Activated naive CD4-positive, alpha-beta T cell treated with anti-CD3 and anti-CD28 coated beads for 36 hours (primary cell): ENCODE results near the gene SELENOK. TPM values are rescaled to one million over a fixed set of nuclear protein-coding genes. Genes with fewer than 3 reads are reported as not detected.

Experiments
- CTCF ChIA-PET: fragments of 350-600 bp; sonication (Branson Sonifier 250); formaldehyde crosslinking; loops from one replicate; lab custom pipeline; 2021; ENCODE audit warnings: antibody characterized with exemption; lab: Charles Lee
- DNase-seq: peaks from one replicate; pipeline ENCODE4 v3.0.0-alpha.2; 2020
- H3K27ac Mint-ChIP-seq: one replicate; pipeline ENCODE4 v1.8.0; 2021; ENCODE audit warnings: mild to moderate bottlenecking, mixed read lengths
- H3K27me3 Mint-ChIP-seq: one replicate; pipeline ENCODE4 v1.8.0; 2021; ENCODE audit warnings: low read depth, mixed read lengths
- H3K36me3 Mint-ChIP-seq: one replicate; pipeline ENCODE4 v1.8.0; 2021; ENCODE audit warnings: low read depth, mixed read lengths
- H3K4me1 Mint-ChIP-seq: one replicate; pipeline ENCODE4 v1.8.0; 2021; ENCODE audit warnings: low read depth, mixed read lengths
- H3K4me3 Mint-ChIP-seq: one replicate; pipeline ENCODE4 v1.8.0; 2021; ENCODE audit warnings: mild to moderate bottlenecking, moderate library complexity, mixed read lengths
- H3K9me3 Mint-ChIP-seq: one replicate; pipeline ENCODE4 v1.8.0; 2021; ENCODE audit warnings: mixed read lengths
- intact Hi-C: fragments of 100-400 bp; cut with micrococcal nuclease; formaldehyde crosslinking; loops from one replicate; pipeline ENCODE4 v1.15.1; 2023
- total RNA-seq, 2 experiments: library from RNA; stranded (reverse); gene quantifications; one replicate each; pipeline ENCODE4 v1.2.3, GENCODE V29; 2021

Gene SELENOK
- total RNA-seq, 2 experiments from 2014 or later, result 29.6 to 36.1 TPM

DNA sequence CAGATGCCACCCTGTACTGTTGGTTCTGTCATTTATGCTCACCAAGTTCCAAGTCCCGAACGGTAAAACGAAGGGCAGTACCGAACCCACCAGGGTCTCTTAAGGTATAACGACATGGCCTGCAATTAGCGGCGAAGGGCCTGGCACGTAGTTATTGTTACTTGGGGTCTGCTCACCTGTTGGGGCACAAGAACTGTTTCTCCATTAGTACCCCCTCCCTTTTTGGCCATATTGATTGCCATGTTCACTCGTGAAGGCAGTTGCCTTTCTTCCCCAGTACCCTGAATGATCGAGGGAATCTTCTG, 44.9 kb downstream of the SELENOK start:
- peaks cover 41% of the 10 kb centered on the region for H3K27me3 Mint-ChIP-seq
- H3K27ac Mint-ChIP-seq, result no peak overlapping the region
- intact Hi-C loops, result loop anchor here (5.0 kb wide), 1 partner anchor 95 kb away; no protein-coding TSS in a partner anchor
- DNase-seq, result no peak
- H3K4me3 Mint-ChIP-seq, result peak overlapping the region; percentile 65
- no peaks in the 10 kb centered on the region for H3K36me3 Mint-ChIP-seq
- CTCF ChIA-PET, result interaction anchor here (0.8 kb wide), 1 partner anchor 92 kb away, joined by 3 read pairs; no protein-coding TSS in a partner anchor
- H3K4me1 Mint-ChIP-seq, result peaks cover 2% of the 10 kb centered on the region
- H3K9me3 Mint-ChIP-seq, result no peaks in the 10 kb centered on the region

DNA sequence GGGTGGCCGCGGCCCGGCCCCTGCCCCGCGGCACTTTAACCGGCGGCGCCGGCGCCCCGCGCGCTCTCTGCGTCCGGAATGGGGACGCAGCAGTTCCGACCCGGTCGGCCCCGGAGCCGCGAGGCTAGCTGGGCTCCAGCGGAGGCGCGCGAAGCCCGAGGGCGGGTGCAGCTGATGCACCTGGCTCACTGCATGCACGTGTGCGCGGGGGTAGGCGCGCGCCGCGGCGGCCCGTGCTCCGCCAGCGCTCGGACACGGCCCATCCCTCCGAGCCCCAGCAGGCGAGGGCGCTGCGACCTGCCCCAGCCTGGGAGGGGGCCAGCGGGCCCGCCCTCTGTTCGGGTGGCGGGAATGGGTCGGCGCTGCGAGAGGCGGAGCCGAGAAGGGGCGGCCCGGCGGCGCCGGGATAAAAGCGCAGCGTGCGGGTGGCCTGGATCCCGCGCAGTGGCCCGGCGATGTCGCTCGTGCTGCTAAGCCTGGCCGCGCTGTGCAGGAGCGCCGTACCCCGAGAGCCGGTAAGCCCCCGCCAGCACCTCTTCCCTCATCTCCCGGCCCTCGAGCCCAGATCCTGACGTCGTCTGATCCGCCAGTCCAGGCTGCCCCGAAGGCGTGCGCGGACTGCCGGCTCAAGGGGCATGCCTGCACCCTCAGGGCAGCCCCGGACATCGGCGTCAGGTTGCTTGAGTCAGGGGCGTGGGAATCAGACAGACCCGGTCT, 45.4 kb downstream of the SELENOK start, which contains the start of the genes CHDH and IL17RB:
TSS of gene CHDH (minus strand) at position 286 of the 717 bp plus-strand sequence. CDS start 22,411 bp downstream, outside the sequence.
TSS of gene IL17RB (plus strand) at position 435 of the 717 bp plus-strand sequence. CDS start at position 456, 21 bp downstream.
- H3K4me1 Mint-ChIP-seq, result peaks cover 2% of the 10 kb centered on the region
- H3K9me3 Mint-ChIP-seq, result no peaks in the 10 kb centered on the region
- H3K4me3 Mint-ChIP-seq, result peak within 1 kb of the TSS; percentile 65
- H3K27me3 Mint-ChIP-seq, result peaks cover 41% of the 10 kb centered on the region
- intact Hi-C loops, result loop anchor here (5.0 kb wide), 1 partner anchor 94 kb away; no protein-coding TSS in a partner anchor
- CTCF ChIA-PET, result interaction anchor here (0.8 kb wide), 1 partner anchor 93 kb away, joined by 3 read pairs; no protein-coding TSS in a partner anchor
- peak; percentile 31 for DNase-seq
- H3K27ac Mint-ChIP-seq, result no peak within 1 kb of the TSS
- no peaks in the 10 kb centered on the region for H3K36me3 Mint-ChIP-seq

DNA sequence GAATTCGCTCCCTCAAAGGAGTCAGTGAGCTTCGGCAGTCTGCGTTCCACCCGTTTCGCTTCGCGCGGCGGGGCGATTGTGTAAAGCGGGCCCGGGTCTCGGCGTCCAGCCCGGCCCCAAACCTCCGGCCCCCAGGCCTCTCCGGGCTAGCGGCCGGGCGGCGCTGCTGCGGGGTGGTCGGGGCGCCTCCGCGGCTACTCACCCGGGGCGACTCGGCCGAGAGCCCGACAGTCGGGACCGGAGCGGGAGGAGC, 45.9 kb downstream of the SELENOK start:
- Mint-ChIP-seq H3K27me3 (peaks cover 41% of the 10 kb centered on the region), H3K4me1 (peaks cover 2% of the 10 kb centered on the region), H3K36me3 (no peaks in the 10 kb centered on the region), H3K9me3 (no peaks in the 10 kb centered on the region), H3K27ac (no peak overlapping the region), H3K4me3 (peak overlapping the region; percentile 50)
- CTCF ChIA-PET, result no interaction called here
- intact Hi-C loops, result loop anchor here (5.0 kb wide), 1 partner anchor 94 kb away; no protein-coding TSS in a partner anchor
- DNase-seq, result no peak

DNA sequence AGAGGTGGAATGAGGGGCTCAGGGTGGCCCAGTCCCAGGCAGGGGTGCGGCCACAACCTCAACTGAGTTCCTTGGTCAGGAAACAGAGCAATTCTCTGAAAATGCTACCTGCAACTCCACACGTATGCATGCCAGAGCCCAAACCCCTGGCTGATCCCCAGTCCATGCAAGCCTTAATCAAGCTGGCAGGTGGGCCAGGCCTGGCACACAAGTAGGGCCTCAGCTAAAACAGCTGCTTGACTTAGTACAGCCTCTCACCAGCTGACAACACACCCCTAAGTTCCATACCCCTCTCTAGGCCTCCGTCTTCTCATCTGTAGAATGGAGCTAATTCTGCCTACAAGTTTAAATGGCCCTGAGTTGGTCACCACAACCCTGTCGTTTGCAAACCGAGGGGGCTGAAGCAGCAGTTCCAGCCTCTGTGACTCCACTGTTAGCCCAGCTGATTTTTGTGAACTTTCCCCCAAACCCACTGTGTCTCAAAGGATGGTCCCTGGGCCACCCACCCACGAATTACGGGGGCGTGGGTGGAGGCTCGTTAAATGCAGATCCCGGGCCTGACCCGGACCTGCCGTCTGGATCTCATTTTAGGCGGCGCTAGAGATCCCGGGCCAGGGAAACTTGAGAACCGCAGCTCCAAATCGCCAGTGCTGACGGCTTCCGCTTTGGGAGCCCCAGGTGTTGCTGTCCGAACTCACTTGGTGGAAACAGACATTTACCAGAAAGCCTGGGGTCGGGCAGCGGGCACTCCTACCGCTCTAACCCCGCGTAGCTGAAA, 46.4 kb downstream of the SELENOK start:
- Mint-ChIP-seq H3K4me1 (peaks cover 2% of the 10 kb centered on the region), H3K36me3 (no peaks in the 10 kb centered on the region), H3K4me3 (peak overlapping the region; percentile 50), H3K9me3 (no peaks in the 10 kb centered on the region), H3K27ac (no peak overlapping the region), H3K27me3 (peaks cover 41% of the 10 kb centered on the region)
- intact Hi-C loops, result loop anchor here (5.0 kb wide), 1 partner anchor 93 kb away; no protein-coding TSS in a partner anchor
- DNase-seq, result peak; percentile 13
- CTCF ChIA-PET, result no interaction called here

DNA sequence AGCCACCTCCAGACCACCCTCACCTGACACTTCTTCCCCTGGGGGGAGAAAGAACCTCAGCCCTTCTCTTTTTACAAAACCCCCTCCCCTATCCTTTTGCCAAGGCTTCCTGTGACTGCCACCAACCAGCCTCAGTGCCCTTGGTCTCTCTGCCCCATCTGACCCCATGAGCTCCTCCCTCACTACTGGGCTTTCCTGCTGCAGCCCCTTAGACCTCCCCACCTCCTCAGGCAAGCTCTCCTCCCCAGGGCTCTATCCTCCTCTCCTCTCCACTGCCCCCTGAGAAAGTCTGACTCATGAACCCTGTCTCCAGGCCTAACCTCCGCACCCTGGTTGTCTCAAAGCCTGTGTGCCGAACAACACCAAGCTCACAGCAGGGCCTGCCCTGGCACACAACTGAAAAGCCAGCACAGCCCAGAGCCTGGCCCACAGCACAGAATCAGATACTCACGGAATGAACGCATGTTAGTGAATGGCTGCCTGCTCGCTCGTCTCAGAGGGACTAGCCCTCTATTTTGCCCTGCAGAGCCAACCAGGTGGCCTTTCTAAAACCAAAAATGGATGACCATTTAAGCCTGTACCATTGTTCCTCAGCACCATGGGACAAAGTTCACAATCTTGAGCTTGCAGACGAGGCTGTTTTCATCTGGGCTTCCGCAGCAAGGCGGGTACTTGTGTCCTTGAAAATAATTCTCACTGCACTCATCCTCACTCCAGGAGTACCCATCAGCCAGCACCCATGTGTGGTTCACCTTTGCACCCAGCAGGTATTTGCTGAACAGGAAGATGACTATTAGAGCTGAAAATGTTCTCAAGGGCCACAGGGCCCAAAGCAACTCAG, 47.2 kb downstream of the SELENOK start:
- intact Hi-C loops, result loop anchor here (5.0 kb wide), 1 partner anchor 92 kb away; no protein-coding TSS in a partner anchor
- CTCF ChIA-PET, result interaction anchor here (0.8 kb wide), 1 partner anchor 17 kb away, joined by 3 read pairs; no protein-coding TSS in a partner anchor
- peaks cover 37% of the 10 kb centered on the region for H3K27me3 Mint-ChIP-seq

DNA sequence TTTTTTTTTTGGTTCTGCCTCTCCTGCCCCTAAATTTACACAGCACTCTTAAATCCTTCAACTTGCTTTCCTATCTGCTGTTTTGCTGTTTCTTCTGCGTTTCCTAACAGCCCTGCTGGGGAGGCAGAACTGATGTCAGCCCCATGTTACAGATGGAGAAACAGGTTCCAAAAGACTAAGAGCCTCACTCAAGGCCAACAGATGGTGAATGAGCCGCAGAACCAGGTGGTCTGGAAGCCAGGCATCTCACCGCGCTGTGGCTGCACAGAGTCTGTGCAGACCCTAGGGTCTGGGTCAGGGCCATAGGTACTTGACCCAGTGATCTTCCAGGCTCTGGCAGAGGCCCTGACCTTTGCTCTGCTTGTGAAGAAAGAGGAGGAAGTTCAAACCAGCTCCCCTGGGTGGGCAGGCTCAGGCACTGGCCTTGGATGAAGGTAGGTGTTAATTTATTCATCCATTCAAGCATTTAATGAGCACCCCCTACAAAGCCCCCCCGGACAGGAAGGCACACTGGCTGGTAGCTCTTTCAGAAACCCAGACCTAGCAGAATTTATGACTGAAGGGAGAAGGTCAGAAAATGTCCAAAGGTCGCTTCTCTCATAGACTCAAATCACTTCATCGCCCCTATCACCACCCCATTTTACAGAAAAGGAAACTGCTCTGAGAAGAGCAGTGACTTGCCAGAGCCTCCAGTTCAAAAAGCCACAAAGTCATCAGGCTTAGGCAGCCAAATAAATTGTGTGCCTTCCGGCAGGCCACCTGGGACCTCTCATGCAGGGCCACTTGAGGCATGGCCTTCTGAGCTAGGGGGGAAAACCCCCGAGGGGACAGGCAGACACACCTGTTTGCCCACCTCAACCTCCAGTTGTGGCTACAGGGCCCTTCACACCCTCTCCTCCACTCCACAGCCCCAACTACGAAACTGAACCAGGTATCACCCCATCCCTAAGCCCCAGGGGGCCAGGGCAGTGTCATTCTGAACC, 48.2 kb downstream of the SELENOK start:
- intact Hi-C loops, result no loop called here
- no peak overlapping the region for H3K4me3 Mint-ChIP-seq
- peaks cover 36% of the 10 kb centered on the region for H3K27me3 Mint-ChIP-seq
- no peak for DNase-seq
- CTCF ChIA-PET, result interaction anchor here (0.8 kb wide), 1 partner anchor 18 kb away, joined by 3 read pairs; no protein-coding TSS in a partner anchor
- peaks cover 2% of the 10 kb centered on the region for H3K4me1 Mint-ChIP-seq
- no peaks in the 10 kb centered on the region for H3K9me3 Mint-ChIP-seq
- H3K36me3 Mint-ChIP-seq, result no peaks in the 10 kb centered on the region
- H3K27ac Mint-ChIP-seq, result no peak overlapping the region

More for the DNA sequence above, 47.2 kb downstream of the SELENOK start:
- no peak overlapping the region for H3K4me3 Mint-ChIP-seq
- H3K9me3 Mint-ChIP-seq, result no peaks in the 10 kb centered on the region
- H3K36me3 Mint-ChIP-seq, result no peaks in the 10 kb centered on the region
- no peak for DNase-seq
- H3K4me1 Mint-ChIP-seq, result peaks cover 2% of the 10 kb centered on the region
- H3K27ac Mint-ChIP-seq, result no peak overlapping the region

DNA sequence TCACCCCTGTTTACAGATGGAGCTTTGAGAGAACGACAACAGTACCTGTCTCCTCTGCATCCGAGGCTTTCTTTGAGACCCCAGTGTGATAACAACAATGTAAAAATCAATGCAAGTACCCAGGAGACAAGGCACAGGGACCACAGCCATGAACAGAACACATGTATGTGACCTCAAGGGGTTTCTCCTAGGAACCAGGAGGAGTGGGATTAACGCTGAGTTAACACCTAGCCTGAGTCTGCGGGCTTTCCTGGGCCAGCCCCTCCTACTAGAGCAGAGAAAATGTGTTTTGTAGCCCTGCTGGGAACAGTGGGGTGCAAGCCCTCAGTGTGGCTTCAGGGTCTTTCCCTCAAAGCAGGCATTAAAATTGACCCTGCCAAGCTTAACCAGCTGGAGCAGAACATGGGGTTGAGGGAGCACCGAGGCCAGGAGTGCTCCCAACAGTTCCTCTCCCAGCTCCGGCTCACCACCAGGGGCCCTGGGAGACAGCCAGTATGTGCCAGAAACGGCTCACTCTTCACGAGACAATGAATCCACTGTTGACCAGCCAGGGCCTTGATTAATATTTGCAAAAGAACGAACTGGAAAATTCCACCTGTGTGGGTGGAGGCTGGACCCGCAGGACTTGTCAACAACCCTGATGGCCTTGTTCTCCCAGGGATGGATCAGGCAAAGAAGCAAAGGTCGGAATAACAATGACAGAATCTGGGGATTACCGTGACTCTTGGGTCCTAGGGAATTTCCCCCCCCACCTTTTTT, 49.0 kb downstream of the SELENOK start:
- no peaks in the 10 kb centered on the region for H3K36me3 Mint-ChIP-seq
- no peak overlapping the region for H3K27ac Mint-ChIP-seq
- CTCF ChIA-PET, result no interaction called here
- intact Hi-C loops, result no loop called here
- no peak for DNase-seq
- H3K4me3 Mint-ChIP-seq, result no peak overlapping the region
- peaks cover 2% of the 10 kb centered on the region for H3K4me1 Mint-ChIP-seq
- no peaks in the 10 kb centered on the region for H3K9me3 Mint-ChIP-seq
- H3K27me3 Mint-ChIP-seq, result peaks cover 36% of the 10 kb centered on the region

DNA sequence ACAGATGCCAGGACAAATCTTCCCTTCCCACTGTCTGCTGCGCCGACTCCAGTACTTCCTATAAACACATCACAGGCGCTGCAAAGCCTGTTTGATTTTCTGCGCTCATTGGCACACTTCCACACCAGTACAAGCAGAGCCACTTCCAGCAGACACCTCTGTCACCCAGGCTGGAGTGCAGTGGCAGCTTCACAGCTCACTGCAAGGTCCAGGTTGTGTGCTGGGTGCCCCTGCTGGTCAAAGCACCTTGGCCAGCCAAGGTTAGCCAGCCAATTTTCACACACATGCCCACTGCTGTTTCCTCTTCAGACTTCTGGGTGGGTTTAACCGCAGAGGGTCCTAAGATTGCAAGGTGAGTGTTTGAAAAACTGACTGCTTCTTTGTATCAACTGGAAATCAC, 50.4 kb downstream of the SELENOK start:
- no peak for DNase-seq
- intact Hi-C loops, result no loop called here
- Mint-ChIP-seq H3K4me3 (no peak overlapping the region), H3K27ac (no peak overlapping the region), H3K27me3 (peaks cover 28% of the 10 kb centered on the region), H3K4me1 (no peaks in the 10 kb centered on the region), H3K9me3 (no peaks in the 10 kb centered on the region), H3K36me3 (no peaks in the 10 kb centered on the region)
- CTCF ChIA-PET, result no interaction called here

DNA sequence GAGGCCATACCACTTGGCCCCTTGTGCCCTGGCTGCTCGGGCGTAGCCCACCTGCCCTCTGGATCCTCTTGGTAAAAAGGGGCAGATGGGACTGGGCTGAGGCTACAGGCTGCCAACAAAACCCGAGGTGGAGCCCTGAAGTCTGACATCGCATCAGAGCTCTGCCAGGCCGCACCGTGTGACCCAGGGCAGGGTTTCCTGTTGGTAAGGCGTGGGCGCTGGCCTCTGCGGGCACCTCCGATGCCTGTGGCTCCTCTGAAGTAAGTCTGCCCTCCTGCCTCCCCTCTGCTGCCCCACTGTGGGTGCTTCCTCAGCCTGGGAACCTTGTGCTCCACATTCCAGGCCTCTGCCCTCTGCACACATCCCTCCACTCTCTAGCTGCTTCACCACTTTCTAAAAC, 54.3 kb downstream of the SELENOK start:
- intact Hi-C loops, result no loop called here
- Mint-ChIP-seq H3K9me3 (no peaks in the 10 kb centered on the region), H3K27ac (no peak overlapping the region), H3K27me3 (peaks cover 2% of the 10 kb centered on the region), H3K4me3 (no peak overlapping the region), H3K36me3 (no peaks in the 10 kb centered on the region), H3K4me1 (no peaks in the 10 kb centered on the region)
- no peak for DNase-seq
- CTCF ChIA-PET, result no interaction called here

DNA sequence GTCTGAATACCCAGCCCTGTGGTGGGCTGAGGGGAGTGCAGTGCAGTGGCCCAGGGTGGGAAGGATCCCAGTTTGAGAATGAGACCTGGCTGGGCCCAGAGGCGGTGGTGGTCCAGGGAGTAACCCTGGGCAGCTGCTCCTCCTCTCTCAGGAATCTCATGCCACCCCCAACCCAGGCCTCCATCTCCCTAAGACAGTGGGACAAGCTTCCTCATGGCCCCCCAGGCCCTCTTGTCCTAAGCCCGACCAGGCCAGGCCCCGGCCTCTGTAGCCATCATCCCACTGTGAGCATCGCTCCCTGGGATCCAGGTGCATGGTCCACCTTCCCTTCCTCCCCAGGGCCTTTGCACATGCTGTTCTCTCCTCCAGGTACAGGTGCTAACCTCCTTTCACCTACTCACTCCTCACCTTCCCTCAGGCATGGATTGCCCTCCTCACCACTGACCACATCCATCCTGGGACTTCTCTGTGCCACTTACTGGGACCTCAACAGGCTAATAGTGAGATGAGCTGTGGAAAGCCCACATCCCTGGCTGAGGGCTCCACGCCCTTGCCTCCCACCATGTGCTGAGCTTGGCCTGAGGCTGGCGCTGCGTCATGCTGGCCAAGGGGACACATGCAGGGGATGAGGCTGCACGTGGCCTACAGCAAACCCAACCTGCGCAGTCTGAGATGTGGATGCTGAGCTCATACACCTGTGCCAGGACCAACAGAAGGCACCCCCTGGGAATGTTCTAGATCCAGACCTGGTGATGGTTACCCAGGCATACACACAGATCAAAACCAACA, 55.4 kb downstream of the SELENOK start:
- H3K9me3 Mint-ChIP-seq, result no peaks in the 10 kb centered on the region
- no peak overlapping the region for H3K27ac Mint-ChIP-seq
- H3K27me3 Mint-ChIP-seq, result peaks cover 2% of the 10 kb centered on the region
- H3K4me3 Mint-ChIP-seq, result no peak overlapping the region
- CTCF ChIA-PET, result no interaction called here
- intact Hi-C loops, result no loop called here
- DNase-seq, result no peak
- no peaks in the 10 kb centered on the region for H3K4me1 Mint-ChIP-seq
- no peaks in the 10 kb centered on the region for H3K36me3 Mint-ChIP-seq
